ENCODE measurements around the gene GRIN2A.
"Not testable (repeated sequence)": the region's sequence is repeated elsewhere in the genome, so short reads cannot be mapped to it uniquely, and the experiment has no call there.

GRIN2A gene

DNA sequence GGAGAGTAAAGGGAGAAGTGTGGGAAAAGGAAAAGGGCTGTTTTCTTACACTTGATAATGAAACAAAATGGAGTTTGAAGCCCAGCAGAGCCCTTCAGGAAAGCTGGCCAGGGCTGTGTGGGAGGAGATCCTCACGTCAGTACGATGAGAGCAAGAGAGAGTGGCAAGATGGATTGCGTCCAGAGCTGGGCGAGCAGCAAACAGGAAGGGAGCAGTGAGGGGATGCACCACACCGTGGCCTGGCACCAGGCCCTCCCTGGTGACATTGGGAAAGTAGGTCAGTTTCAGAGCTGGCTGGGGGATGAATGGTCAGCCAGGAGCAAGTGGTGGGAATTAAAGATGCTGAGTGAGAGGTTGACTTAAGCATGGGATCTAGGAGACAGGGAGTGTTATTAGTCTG lies 273.6 kb downstream of the GRIN2A start:
- no peak for DNase-seq

DNA sequence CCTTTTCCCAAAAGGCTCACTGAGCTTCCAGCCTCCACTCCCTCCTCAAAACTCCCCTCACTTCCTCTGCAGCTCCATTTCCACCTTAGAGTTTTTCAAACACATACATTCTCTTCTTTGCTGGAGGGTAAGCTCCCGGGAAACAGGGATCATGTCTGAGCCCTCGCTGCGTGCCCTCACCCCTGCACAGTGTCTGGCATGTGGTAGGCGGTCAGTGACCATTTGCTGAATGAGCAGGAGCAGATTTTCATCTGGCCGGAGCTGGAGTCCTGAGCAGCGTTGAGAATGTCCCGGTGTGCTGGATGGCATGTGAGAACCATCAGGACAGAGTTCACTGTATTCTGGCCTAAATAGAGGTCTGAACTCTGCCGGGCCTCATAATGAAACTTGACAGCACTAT lies 274.5 kb downstream of the GRIN2A start:
- no peak for DNase-seq

DNA sequence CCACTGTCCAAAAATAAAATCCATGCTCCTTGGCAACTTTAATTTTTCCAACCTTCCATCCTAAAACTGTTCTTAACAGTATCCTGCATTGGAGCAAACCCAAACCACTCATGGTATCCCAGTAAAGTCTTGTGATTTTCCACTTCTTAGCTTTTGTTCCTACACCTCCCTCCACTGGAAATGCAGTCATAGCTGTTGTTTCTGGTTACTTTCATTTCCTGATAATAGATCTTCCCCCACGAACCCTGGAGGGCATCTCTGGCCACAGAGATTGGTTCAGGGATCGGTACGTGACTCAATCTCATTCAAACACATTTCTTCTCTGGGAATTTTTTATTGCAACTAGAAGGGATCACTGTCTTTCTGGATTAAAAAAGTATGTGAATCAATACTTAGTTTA lies 276.0 kb downstream of the GRIN2A start:
- DNase-seq: no peak

DNA sequence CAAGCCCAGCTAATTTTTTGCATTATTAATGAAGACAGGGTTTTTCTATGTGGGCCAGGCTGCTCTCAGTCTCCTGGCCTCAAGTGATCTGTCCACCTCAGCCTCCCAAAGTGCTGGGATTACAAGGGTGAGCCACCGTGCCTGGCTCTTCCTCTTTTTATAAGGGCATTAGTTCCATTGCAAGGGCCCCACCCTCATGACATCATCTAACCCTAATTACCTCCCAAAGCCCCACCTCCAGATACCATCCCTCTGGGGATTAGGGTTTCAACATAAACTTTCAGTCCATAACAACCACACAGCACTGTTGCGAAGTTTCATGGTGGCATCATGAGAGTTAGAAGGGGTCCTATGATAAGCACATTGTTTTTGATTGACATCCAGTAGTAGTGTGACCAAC lies 277.7 kb downstream of the GRIN2A start:
- no peak for DNase-seq

DNA sequence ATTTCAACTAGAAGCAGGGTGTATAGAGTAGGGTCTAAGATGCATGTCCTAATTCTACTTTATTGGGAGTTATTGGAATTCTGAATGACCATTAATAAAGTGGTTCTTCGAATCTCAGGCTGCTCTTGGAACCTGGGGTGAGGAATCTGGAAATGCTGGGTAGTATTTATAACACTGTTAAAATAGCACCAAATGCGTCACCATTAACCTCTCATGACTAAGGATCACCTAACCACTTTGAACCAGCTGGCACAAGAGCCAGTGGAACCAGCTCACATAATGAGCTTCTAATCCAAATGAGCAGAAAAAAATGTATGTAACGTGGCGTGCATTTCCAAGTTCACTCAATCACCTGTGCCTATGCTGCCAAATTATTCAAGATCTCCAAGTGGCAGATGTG lies 281.7 kb downstream of the GRIN2A start:
- no peak for DNase-seq

DNA sequence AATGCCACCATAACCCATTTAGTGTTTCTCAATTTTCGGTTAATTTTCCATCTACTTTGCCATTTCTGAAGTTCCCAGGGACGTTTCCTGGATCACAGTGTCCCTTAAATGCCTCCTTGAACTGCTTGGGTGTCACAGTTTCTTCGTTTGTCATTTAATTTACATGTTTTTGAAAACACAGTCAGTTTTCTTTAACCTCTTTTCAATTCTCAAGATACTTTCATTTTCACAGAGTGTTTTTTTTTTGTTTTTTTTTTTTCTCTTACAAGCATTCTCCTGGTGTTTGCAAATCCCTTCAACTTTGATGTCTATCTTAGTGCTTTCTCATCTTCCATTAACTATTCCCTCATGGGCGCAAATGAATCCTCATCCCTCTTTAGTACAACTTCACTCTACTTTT lies 283.7 kb downstream of the GRIN2A start:
- no peak for DNase-seq

DNA sequence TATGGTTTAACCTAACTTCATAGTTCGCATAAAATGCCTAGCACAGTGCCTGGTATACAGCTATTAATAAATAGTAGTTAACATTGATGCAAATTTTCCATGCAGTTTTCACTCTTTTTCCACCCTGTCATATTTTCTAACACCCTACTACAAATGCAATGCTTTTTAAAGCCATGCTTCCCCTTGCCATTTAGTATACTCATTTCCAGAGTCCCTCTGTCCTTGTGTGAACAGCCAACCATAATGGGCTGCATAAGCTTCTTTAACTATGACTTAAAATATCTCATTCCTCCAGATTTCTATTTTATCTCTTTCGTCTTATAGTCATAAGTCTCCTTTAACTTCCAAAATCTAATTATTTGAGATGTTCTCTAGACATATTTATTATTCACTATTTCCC lies 284.1 kb downstream of the GRIN2A start:
- no peak for DNase-seq

DNA sequence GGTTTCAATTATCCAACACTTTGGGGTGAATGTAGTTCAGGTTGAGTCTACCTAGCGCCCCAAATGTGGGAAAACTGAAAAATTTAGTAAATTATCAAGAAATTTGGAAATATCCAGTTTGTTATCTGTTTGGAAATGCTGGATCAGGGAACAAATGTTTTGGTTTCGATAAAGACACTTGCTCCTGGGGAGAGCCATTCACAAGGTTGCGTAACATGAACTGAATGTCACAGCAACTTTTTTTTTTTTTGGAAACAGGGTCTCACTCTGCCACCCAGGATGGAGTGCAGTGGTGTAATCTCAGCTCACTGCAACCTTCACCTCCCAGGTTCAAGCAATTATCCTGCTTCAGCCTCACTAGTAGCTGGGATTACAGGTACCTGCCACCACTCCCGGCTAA lies 286.4 kb downstream of the GRIN2A start:
- no peak for DNase-seq

DNA sequence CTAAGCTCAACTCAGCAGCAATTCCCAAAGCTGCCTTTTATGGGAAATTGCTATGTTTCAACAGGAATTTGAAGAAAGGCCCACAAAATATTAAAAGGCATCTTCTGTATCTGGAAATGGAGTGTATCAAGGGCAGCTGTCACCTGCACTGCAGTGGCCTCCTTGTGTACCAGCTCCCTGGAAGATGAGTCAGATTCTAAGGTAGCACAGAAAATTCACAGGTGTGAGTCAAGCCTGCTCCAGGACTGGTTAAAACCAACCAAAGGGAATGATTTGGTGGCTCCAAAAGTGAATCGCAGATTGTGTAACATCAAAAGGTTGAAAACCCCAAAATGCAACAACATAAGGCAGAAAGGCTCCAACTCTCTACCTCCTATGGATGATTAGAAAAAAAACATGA lies 296.4 kb downstream of the GRIN2A start:
- DNase-seq: no peak

DNA sequence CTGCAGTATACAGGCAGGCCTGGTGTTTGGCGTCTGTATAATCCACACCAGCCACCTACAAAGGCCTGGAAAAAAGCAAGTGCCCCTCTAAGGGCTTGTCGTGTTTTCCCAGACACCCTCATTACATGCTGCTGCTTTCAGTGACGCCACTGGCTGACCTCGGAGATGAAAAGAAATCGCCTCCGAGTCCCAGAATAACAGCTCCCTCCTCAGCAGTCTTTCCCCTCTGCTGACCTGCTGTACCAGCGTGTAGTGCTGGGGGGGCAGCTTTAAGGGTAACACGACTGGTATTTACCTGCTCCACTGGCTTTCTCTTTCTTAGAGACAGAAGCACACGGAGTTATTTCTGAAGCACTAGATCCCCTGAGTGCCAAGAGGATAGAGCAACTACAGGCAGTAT lies 296.8 kb downstream of the GRIN2A start:
- DNase-seq: no peak

DNA sequence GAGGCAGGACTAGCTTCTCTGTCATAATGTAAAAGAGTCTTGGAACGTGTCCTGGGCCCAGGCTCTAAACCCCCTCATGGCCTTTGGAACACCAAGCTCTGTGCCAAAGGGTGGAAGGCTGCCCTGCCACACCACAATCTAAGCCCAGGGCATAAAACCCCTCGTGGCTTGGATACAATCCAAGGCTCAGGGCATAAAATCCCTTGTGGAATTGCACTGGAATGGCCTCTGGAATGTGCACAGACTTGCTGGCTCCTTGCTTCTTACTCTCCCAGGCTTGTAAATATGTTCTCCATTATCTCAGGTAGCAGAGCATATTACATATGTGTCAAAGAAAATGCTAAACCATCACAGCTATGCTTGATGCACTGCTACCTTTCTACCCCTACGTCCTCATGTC lies 306.2 kb downstream of the GRIN2A start:
- DNase-seq: not testable (repeated sequence)

DNA sequence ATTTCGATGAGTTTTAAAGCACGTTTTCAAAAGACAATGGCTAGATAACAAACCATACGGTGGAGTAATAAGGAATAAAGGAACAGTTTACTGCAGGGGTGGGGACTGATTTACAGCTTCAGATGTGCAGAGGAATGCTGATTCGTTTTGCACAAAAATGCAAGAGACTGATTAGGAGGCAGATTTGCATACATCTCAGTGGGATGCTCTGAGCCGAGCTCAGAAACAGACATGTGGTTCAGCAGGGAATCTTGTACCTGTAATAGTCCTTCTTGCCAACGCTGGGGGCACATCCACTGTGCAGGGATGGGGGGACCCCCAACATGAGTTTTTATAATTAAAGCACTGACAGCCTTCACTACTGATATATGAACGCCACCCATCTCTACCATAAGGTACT lies 308.0 kb downstream of the GRIN2A start:
- DNase-seq: no peak

DNA sequence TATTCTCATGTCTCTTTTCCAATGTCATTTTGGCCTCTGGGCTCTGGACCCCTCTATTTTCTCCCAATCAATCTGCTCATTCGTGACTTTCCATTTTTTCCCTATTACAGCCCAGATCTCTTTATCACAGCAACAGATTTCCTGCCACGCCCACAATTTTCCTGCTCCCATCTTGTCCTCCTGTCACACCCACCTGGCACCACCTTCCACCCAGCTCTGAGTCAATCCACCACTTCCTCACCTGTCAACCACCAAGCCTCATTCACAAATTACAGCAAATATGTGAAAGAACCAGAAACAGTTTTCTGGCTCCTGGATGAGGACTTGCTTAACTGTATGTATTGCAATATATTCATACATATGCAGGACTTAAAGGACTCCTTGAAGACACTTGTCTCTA lies 311.3 kb downstream of the GRIN2A start:
- no peak for DNase-seq

DNA sequence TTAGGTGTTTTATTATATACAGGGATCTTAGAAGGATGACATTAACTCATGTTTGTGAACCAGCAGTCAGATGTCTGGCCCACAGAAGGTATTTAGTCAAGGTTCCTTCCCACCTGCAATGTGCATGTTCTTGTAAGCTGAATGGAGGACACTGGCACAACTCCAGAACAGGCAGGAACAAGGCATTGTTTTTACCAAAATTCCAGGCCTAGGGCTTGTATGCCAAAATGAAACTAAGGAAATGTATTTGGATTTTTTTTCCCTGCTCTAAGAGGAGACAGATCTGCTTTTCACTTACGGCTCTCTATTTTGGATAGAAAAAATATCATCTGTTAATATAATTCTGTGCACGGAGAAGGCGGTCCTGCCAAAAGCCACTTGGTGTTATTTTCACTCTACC lies 312.5 kb downstream of the GRIN2A start:
- DNase-seq: no peak

DNA sequence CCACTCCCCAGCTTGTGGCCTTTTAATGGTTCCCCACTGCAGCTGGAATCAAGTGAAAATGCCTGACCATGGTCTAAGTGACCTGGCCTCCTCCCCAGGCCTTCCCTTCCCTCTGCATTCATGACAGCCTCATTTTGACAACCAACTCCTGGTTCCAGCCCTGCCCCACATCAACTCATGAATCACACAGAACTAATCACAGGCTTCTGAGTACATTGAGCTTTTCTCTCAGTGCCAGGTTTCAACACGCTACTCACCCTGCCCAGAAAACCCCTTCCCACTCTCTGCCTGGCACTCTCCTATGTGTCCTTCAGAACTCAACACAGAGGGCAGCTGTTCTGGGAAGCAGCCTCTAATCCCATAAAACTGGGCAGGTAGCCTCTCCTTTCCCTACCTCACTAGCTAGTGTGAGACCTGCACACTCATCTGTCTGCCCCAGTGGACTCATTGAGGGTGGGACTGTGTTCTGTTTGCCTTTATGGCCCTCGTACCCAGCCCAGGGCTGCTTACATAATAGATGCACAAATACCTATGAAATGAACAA lies 313.6 kb downstream of the GRIN2A start:
- no peak for DNase-seq

DNA sequence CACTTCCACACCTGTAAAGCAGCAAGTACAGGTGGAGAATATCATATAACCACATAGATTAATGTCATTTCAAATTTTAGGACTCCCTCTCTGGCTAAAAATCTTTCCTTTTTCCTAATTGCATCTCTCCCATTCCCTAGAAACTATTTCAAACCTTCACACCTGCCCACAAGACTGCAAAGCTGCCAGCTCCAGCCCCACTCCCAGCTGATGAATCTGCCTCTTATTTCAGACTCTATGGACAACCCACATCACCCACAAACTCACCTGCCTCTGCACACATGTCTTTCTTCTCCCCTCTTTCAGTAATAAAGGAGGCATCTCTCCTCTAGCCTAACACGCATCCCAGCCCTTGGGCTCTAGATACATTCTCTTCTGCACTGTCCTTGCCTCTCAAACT lies 315.1 kb downstream of the GRIN2A start:
- no peak for DNase-seq

DNA sequence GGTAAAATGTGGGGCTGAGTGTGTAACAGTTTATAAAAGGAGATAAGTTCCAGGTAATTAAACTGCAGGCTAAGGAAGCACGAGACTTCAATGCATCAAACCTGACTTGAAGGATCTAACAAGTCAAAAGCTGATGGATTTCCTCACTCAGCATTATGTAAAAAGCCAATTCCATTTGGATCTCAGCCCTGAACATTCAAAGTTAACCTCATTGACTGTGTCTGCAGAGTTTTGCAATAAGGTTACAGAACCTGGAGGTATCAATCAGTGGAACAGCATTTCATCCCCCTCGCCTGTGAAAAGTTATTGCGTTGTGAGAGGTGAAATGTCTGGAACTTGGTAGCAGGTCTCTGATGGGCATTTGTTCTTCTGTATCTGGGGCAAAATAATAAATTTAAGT lies 317.8 kb downstream of the GRIN2A start:
- no peak for DNase-seq

DNA sequence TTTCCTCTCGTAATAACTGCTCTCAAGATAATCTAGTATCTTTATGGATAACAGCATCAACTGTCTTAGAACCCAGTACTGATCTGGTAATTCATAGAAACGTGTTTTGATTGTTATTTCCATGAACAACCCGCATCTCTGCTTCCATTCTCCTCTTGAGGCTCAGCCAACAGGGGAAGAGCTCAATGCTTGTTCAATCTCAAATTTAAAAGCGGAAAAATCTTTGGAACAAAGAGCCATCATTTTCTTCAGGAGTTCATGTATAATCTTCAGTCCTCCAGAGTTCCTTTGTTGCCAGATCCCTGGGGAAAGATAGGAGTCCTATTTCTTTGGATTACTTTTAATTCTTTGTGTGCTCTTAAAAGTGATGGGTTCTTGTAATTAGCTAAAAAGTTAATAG lies 319.9 kb downstream of the GRIN2A start:
- no peak for DNase-seq

DNA sequence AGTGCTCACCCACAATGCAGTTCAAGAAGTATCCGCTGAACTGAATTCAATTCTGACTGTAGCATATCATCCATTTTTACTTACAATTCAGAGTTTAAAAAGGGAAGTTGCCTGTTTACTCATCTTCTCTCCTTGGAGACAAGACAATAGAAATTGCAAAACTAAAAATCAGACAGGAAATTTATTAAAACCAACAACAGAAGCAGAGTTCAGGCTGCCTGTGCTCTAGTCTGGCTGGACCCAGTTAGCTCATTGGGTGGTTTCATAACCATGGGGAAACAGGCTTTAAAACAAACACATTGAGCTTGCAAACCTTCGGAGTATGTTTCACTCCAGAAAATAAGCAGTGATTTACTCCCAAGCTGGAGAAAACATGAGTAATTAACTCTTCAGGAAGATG lies 321.4 kb downstream of the GRIN2A start:
- DNase-seq: no peak

DNA sequence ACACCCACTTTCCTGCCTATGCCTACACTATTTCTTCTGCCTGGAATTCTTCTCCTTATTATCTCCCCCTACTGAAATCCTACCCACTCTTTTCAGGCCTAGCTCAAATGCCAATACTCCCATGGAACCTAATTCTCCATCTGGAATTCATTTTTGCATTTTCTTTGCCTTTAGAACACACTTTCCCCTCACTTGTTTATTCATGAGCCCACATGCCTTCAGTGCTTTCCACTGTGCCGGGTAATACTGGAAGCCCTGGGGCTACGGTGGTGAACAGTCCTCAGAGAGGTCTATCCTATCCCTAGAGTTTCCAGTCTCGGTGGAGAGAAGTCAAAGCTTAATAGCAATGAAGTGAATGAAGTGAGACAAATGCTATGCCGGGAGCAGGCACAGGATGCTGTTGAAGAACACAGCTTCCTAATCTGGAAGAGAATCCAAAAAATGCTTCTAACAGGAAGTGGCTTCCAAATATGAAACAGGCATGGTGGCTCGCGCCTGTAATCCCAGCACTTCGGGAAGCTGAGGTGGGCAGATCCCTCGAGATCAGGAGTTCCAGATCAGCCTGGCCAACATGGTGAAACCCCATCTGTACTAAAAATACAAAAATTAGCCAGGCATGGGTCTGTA lies 322.4 kb downstream of the GRIN2A start:
- DNase-seq: no peak

DNA sequence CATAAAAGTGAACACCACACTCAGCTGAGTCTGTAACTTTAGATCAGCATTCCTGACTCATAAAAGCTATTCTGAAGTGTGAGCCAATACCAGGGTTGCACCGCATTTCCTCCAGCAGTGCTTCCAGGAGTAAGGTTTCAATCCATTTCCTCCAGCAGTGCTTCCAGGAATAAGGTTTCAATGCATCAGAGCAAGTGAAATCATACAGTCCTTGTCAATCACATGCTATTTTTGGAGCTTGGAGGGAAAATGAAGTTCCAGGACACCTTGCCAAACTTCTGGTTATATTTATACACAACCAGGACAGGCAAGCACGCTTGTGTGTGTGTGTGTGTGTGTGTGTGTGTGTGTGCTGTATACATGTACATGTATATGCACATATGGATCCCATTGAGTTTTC lies 327.6 kb downstream of the GRIN2A start:
- DNase-seq: peak; percentile 89

DNA sequence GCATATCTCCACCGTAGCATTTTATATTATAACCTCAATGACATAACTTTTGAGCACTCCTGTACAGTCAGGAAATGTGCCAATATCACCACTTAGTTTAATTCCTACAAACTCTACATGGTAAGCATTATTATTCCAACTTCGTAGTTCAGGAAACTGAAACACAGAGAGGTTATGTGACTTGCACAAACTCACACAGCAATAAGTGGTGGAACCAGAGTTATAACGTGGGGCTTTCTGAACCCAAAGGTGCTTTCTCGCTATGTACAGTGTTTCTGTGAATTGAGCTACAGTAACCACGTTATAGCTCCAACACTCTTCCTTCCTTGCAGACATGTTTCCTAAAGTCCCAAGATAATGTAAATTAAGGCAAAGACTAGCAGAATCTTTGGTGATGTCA lies 330.2 kb downstream of the GRIN2A start:
- DNase-seq: no peak

DNA sequence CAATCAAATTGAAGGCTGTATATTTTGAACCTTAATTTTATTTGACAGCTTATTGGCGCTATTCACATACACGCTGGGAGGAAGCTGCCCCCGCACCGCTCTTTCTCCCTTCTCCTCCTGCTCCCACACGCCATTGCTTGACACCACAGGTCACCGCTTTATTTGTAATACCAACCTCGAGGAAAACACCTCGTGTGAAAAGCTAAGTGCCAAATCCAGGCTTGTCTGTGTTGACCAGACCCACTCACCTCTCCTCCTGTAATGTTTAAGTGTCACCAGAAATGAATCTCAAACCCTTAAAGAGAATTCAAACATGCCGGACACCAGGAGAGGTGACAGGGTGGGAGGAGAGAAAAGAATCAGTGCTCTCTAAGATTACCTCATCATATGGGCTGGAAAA lies 331.4 kb downstream of the GRIN2A start:
- DNase-seq: no peak

DNA sequence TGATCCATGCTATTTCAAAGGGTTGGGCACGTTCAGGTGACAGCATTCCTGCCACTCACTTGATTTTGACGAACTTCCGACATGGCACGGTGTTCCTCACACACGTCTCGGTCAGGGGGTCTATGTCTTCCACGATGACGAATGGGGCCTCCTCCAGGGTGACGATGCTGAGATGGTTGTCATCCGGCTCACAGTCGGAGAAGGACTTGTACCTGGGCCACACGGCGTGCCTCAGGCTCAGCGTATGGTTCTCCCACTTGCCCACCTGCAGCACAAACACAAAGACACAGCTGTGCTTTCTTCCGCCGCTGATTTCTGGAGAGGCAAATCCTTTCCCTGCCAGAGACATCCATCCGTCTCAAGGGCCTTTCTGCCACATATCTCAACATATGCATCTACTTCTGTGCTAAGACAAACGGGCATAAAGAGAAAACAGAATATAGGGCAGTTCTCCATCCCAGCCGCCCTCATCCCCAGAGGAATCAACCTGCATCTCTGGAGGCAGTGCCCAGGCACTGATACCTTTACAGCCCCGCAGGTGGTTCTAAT lies 332.5 kb downstream of the GRIN2A start:
- no peak for DNase-seq

DNA sequence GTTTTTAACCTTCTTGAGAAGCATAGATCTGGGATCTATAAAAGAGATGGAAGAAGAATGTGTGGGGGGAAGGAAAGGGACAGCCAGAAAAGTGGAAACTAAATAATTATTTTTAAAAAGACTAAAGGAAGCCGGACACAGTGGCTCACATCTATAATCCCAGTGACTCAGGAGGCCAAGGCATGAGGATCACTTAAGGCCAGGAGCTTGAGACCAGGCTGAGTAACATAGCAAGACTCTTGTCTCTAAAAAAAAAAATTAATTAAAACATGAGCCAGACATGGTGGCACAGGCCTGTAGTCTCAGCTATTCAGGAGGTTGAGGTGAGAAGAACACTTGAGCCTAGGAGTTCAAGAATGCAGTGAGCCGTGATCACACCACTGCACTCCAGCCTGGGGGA lies 335.1 kb downstream of the GRIN2A start:
- DNase-seq: peak; percentile 61

All from HCEC 1CT (cell line).